ENCODE results near the gene GSG1L. TPM values are rescaled to one million over a fixed set of nuclear protein-coding genes. Genes with fewer than 3 reads are reported as not detected.

GSG1L gene
- total and polyA plus RNA-seq, 4 donors: 0.14 to 1.3 (median 0.24) TPM

- H3K27me3 ChIP-seq (ENCODE audit: control insufficient read depth in 3 of 3, insufficient read depth in 3 of 3, low read length in 2 of 3): no peaks in the 10 kb centered on the region
- H3K4me1 ChIP-seq (ENCODE audit: control insufficient read depth in 5 of 5, insufficient read depth in 5 of 5, low read length in 5 of 5): peaks cover 0 to 19% (median 0%) of the 10 kb centered on the region in 5 donors
- no peak for DNase-seq
- no peak for TF ChIP-seq CTCF (IDR thresholded peaks at IDR 0.05; ENCODE audit: control extremely low read depth, extremely low read depth)
- H3K4me3 ChIP-seq: no peak overlapping the region
- ATAC-seq (ENCODE audit: insufficient read depth, low FRiP score): no peak
- H3K36me3 ChIP-seq (ENCODE audit: control insufficient read depth in 4 of 4, insufficient read depth in 4 of 4, low read length in 4 of 4): peaks cover 0 to 28% (median 2%) of the 10 kb centered on the region in 4 donors
- H3K27ac ChIP-seq (ENCODE audit: low read depth in 1 of 2, low read length in 1 of 2): no peak overlapping the region
- WGBS, 2 donors: 94 to 97% methylated on average over 20 of the region's 20 CpGs
- no peaks in the 10 kb centered on the region for H3K9me3 ChIP-seq (ENCODE audit: control insufficient read depth in 4 of 4, insufficient read depth in 3 of 4, low read length in 3 of 4)
- H3K9ac ChIP-seq (ENCODE audit: insufficient read depth in 1 of 2, low read length in 2 of 2): no peak overlapping the region
These were observed 285.2 kb downstream of the GSG1L start for GRCh38 chr16:27778171-27778925.

GRCh38 chr16:27777527-27777926, 286.0 kb downstream of the GSG1L start:
- WGBS, 2 donors: 88 to 91% methylated on average over 13 of the region's 13 CpGs
- DNase-seq (no peak), ATAC-seq (ENCODE audit: insufficient read depth, low FRiP score) (no peak)
- H3K27ac ChIP-seq (ENCODE audit: low read depth in 1 of 2, low read length in 1 of 2): no peak overlapping the region
- no peak for TF ChIP-seq CTCF (IDR thresholded peaks at IDR 0.05; ENCODE audit: control extremely low read depth, extremely low read depth)
- H3K4me1 ChIP-seq (ENCODE audit: control insufficient read depth in 5 of 5, insufficient read depth in 5 of 5, low read length in 5 of 5): peaks cover 0 to 19% (median 0%) of the 10 kb centered on the region in 5 donors
- H3K27me3 ChIP-seq (ENCODE audit: control insufficient read depth in 3 of 3, insufficient read depth in 3 of 3, low read length in 2 of 3): no peaks in the 10 kb centered on the region
- no peak overlapping the region for H3K4me3 ChIP-seq
- H3K9me3 ChIP-seq (ENCODE audit: control insufficient read depth in 4 of 4, insufficient read depth in 3 of 4, low read length in 3 of 4): no peaks in the 10 kb centered on the region
- no peak overlapping the region for H3K9ac ChIP-seq (ENCODE audit: insufficient read depth in 1 of 2, low read length in 2 of 2)
- H3K36me3 ChIP-seq (ENCODE audit: control insufficient read depth in 4 of 4, insufficient read depth in 4 of 4, low read length in 4 of 4): peaks cover 0 to 33% (median 3%) of the 10 kb centered on the region in 4 donors

GRCh38 chr16:27776556-27777225, 286.8 kb downstream of the GSG1L start:
- no peak overlapping the region for H3K27ac ChIP-seq (ENCODE audit: low read depth in 1 of 2, low read length in 1 of 2)
- no peaks in the 10 kb centered on the region for H3K27me3 ChIP-seq (ENCODE audit: control insufficient read depth in 3 of 3, insufficient read depth in 3 of 3, low read length in 2 of 3)
- H3K9me3 ChIP-seq (ENCODE audit: control insufficient read depth in 4 of 4, insufficient read depth in 3 of 4, low read length in 3 of 4): no peaks in the 10 kb centered on the region
- peaks cover 0 to 37% (median 5%) of the 10 kb centered on the region in 4 donors for H3K36me3 ChIP-seq (ENCODE audit: control insufficient read depth in 4 of 4, insufficient read depth in 4 of 4, low read length in 4 of 4)
- H3K4me3 ChIP-seq: no peak overlapping the region
- WGBS, 2 donors: 93 to 94% methylated on average over 26 of the region's 26 CpGs
- ATAC-seq (ENCODE audit: insufficient read depth, low FRiP score) (no peak), DNase-seq (no peak)
- H3K9ac ChIP-seq (ENCODE audit: insufficient read depth in 1 of 2, low read length in 2 of 2): no peak overlapping the region
- TF ChIP-seq CTCF (IDR thresholded peaks at IDR 0.05; ENCODE audit: control extremely low read depth, extremely low read depth): no peak
- peaks cover 0 to 19% (median 0%) of the 10 kb centered on the region in 5 donors for H3K4me1 ChIP-seq (ENCODE audit: control insufficient read depth in 5 of 5, insufficient read depth in 5 of 5, low read length in 5 of 5)
